Muscle layer of colon (tissue), 2 donors: ENCODE measurements around the gene PCDH15.

ENCODE experiments used
- H3K27ac ChIP-seq: one replicate; pipeline ENCODE4 v1.7.0; 2013; ENCODE audit warnings: low read depth, mild to moderate bottlenecking, low read length, moderate library complexity
- H3K27me3 ChIP-seq, 2 donors: one replicate each; pipeline ENCODE4 v1.7.0; 2013; ENCODE audit warnings: low read length in 2 of 2, mild to moderate bottlenecking in 2 of 2; ENCODE audit not compliant: insufficient read depth in 2 of 2, control insufficient read depth in 1 of 2
- H3K36me3 ChIP-seq: one replicate; pipeline ENCODE4 v1.7.0; 2013; ENCODE audit warnings: mild to moderate bottlenecking, low read length; ENCODE audit not compliant: insufficient read depth
- H3K4me1 ChIP-seq: one replicate; pipeline ENCODE4 v1.7.0; 2013; ENCODE audit warnings: mild to moderate bottlenecking, low read length; ENCODE audit not compliant: insufficient read depth
- H3K4me3 ChIP-seq, 2 donors: one replicate each; pipeline ENCODE4 v1.7.0; 2013; ENCODE audit warnings: low read length in 2 of 2, low read depth in 1 of 2, mild to moderate bottlenecking in 1 of 2, moderate library complexity in 1 of 2
- H3K9ac ChIP-seq: one replicate; pipeline ENCODE4 v1.7.0; 2013; ENCODE audit warnings: low read length
- H3K9me3 ChIP-seq: one replicate; pipeline ENCODE4 v1.7.0; 2013; ENCODE audit warnings: mild to moderate bottlenecking, low read length
- donor health status: abdominal sarcoma.
- donor health status: Adenocarcinoma of cecum.

Gene PCDH15

GRCh38 chr10:54372179-54372578 lies 428.9 kb downstream of the PCDH15 start:
- Histone ChIP-seq H3K4me3 (no peak overlapping the region), H3K9ac (no peak overlapping the region), H3K27ac (no peak overlapping the region), H3K27me3 (no peaks in the 10 kb centered on the region), H3K4me1 (no peaks in the 10 kb centered on the region), H3K9me3 (no peaks in the 10 kb centered on the region), H3K36me3 (no peaks in the 10 kb centered on the region)

DNA sequence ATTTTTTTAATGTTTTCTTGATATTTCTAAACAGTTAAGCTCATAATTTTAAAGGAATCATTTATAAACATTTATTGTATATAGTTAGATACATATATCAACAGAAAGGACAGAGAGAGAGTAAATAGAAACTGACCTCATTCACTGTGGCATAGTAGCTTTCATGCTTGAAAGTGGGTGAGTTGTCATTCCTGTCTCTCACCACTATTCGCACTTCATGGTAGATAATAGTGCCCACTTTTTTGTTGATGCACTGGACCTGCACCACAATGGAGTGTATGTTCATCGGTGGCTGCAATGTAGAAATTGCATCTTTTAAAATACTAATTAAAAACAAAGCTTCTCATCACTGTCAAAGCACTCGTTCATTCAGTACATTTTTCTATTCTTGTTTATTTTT lies 432.0 kb downstream of the PCDH15 start:
- H3K9ac ChIP-seq: no peak overlapping the region
- H3K27me3 ChIP-seq: no peaks in the 10 kb centered on the region
- H3K4me3 ChIP-seq: no peak overlapping the region
- H3K27ac ChIP-seq: no peak overlapping the region
- no peaks in the 10 kb centered on the region for H3K36me3 ChIP-seq
- H3K9me3 ChIP-seq: no peaks in the 10 kb centered on the region
- no peaks in the 10 kb centered on the region for H3K4me1 ChIP-seq

DNA sequence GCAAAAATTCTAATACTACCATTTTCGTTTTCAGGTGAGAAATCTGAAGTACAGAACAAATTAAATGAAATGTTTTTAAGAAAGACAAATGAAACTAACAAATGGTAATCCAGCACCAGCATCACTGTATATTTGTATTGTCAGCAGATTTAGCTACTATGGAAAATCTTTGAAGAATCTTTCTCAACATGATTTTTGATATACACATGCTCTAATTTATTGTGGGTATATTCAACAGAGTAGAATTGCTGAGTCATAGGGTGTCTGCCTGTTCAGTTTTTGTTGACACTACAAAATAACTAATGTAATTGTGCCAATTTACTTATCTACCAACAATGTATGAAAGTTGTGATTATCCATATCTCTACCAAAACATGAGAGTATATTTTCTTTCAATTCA lies 437.6 kb downstream of the PCDH15 start:
- Histone ChIP-seq H3K4me1 (no peaks in the 10 kb centered on the region), H3K27ac (no peak overlapping the region)

GRCh38 chr10:54342058-54342457 lies 459.0 kb downstream of the PCDH15 start:
- Histone ChIP-seq H3K4me3 (no peak overlapping the region), H3K9ac (no peak overlapping the region), H3K27ac (no peak overlapping the region), H3K9me3 (no peaks in the 10 kb centered on the region), H3K4me1 (no peaks in the 10 kb centered on the region), H3K27me3 (no peaks in the 10 kb centered on the region), H3K36me3 (no peaks in the 10 kb centered on the region)

More for the DNA sequence above, 437.6 kb downstream of the PCDH15 start:
- H3K27me3 ChIP-seq: no peaks in the 10 kb centered on the region
- H3K9ac ChIP-seq: no peak overlapping the region
- no peak overlapping the region for H3K4me3 ChIP-seq
- no peaks in the 10 kb centered on the region for H3K36me3 ChIP-seq
- H3K9me3 ChIP-seq: no peaks in the 10 kb centered on the region

DNA sequence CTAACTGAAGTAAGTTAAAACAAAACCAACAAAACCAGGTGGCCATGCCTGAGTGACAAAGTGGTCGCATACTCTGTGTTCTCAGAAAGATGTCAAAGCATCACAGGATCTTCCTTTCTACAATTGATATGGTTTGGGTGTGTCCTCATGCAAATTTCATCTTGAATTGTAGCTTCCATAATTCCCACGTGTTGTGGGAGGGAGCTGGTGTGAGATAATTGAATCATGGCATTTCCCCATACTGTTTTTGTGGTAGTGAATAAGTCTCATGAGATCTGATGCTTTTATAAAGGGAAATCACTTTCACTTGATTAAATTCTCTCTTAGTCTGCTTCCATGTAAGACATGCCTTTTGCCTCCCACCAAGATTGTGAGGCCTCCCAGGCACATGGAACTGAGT lies 465.7 kb downstream of the PCDH15 start:
- Histone ChIP-seq H3K4me3 (no peak overlapping the region), H3K4me1 (no peaks in the 10 kb centered on the region), H3K9ac (no peak overlapping the region), H3K9me3 (no peaks in the 10 kb centered on the region), H3K36me3 (no peaks in the 10 kb centered on the region), H3K27me3 (no peaks in the 10 kb centered on the region), H3K27ac (no peak overlapping the region)

DNA sequence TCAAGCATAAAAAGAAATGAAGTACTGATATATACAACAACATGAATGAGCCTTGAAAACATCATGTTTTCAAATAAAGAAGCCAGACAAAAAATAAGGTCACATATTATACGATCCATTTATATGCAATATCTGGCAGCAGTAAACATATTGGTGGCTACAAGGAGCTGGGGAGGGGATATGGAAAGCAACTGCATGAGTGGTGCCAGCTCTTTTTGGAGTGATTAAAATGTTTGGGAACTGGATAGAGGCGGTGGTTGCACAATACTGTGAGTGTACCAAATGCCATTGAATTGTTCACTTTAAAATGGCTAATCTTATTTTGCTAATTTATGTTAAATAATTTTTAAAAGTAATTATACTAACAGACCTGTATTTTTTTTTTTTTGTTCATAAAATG lies 481.7 kb downstream of the PCDH15 start:
- Histone ChIP-seq H3K9me3 (no peaks in the 10 kb centered on the region), H3K4me3 (no peak overlapping the region), H3K27ac (no peak overlapping the region), H3K27me3 (no peaks in the 10 kb centered on the region), H3K9ac (no peak overlapping the region), H3K4me1 (no peaks in the 10 kb centered on the region), H3K36me3 (no peaks in the 10 kb centered on the region)

DNA sequence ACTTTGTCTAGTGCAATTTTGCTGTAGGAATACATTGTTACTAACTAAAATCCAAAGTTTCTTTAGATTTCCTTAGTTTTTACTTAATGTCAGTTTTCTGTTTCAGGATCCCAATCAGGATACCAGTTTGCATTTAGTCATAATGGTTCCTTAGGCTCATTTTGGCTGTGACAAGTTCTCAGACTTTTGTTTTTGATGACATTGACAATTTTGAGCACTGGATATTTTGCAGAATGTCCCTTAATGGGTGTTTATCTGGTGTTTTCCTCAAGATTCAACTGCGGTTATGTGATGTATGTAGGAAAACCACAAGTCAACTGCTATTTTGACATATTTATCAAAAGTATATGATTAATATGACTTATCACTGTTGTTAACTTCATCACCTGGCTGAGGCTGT lies 482.6 kb downstream of the PCDH15 start:
- no peaks in the 10 kb centered on the region for H3K27me3 ChIP-seq
- H3K27ac ChIP-seq: no peak overlapping the region
- H3K4me1 ChIP-seq: no peaks in the 10 kb centered on the region
- H3K4me3 ChIP-seq: no peak overlapping the region
- H3K36me3 ChIP-seq: no peaks in the 10 kb centered on the region
- no peaks in the 10 kb centered on the region for H3K9me3 ChIP-seq
- H3K9ac ChIP-seq: no peak overlapping the region

GRCh38 chr10:54314430-54314829 lies 486.6 kb downstream of the PCDH15 start:
- H3K27ac ChIP-seq: no peak overlapping the region
- H3K4me3 ChIP-seq: no peak overlapping the region
- H3K36me3 ChIP-seq: no peaks in the 10 kb centered on the region
- H3K9ac ChIP-seq: no peak overlapping the region
- no peaks in the 10 kb centered on the region for H3K4me1 ChIP-seq
- no peaks in the 10 kb centered on the region for H3K9me3 ChIP-seq
- no peaks in the 10 kb centered on the region for H3K27me3 ChIP-seq

DNA sequence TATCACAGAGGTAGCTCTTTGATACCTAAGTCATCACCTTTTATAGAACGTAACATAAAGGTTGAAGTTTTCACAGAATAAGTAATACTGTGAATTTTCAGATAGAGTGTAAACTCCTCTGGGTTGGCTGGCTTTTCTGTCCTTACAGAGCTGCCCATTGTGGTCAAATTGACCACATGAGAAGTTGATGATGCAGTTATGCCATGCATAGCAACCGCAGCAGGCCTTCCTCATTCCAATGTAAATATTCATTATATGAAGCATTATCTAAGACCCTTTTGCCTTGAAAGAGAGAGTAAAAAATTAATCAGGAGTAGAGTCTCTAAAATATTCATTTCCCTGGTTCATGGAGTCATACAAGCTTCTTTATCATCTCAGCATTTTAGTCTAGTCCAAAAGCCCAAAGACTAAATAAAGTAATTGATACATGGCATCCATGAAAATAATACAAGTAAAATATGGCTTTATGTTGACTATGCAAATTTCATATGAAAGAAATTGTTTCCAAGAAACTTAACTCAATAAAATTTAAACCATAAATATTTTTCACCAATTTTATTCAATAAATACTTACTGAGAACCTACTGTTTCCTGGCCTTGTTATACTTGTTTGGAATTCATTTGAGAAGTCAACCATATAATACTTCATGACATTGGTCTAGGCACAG lies 516.4 kb downstream of the PCDH15 start:
- H3K4me1 ChIP-seq: no peaks in the 10 kb centered on the region
- no peak overlapping the region for H3K4me3 ChIP-seq
- no peaks in the 10 kb centered on the region for H3K36me3 ChIP-seq
- no peak overlapping the region for H3K27ac ChIP-seq
- H3K9ac ChIP-seq: no peak overlapping the region
- no peaks in the 10 kb centered on the region for H3K9me3 ChIP-seq
- H3K27me3 ChIP-seq: no peaks in the 10 kb centered on the region

DNA sequence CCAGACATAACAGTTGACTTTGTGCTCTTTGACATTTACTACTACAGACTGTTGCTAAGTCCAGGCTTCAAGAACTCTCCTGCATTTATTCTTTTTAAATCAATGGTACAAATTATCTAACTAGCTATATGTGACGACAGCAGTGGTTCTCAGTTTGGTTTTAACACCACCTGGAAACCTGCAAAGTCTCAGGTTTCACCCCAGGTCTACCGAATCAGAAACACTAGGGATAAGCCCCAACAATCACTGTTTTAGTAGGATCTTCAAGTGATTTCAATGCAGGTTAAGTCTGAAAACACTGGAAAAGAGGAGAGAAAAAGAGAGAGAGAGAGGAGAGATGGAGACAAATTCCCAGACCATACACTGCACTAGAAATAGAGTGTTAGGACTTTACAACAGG lies 519.0 kb downstream of the PCDH15 start:
- Histone ChIP-seq H3K4me1 (no peaks in the 10 kb centered on the region), H3K9me3 (no peaks in the 10 kb centered on the region), H3K9ac (no peak overlapping the region), H3K27ac (no peak overlapping the region), H3K27me3 (no peaks in the 10 kb centered on the region), H3K4me3 (no peak overlapping the region), H3K36me3 (no peaks in the 10 kb centered on the region)

GRCh38 chr10:54266395-54266794 lies 534.6 kb downstream of the PCDH15 start:
- no peak overlapping the region for H3K9ac ChIP-seq
- H3K4me1 ChIP-seq: no peaks in the 10 kb centered on the region
- no peak overlapping the region for H3K27ac ChIP-seq
- no peaks in the 10 kb centered on the region for H3K27me3 ChIP-seq
- H3K9me3 ChIP-seq: no peaks in the 10 kb centered on the region
- no peaks in the 10 kb centered on the region for H3K36me3 ChIP-seq
- H3K4me3 ChIP-seq: no peak overlapping the region

GRCh38 chr10:54262726-54263125 lies 538.3 kb downstream of the PCDH15 start:
- H3K36me3 ChIP-seq: no peaks in the 10 kb centered on the region
- H3K27me3 ChIP-seq: no peaks in the 10 kb centered on the region
- H3K27ac ChIP-seq: no peak overlapping the region
- no peak overlapping the region for H3K4me3 ChIP-seq
- no peaks in the 10 kb centered on the region for H3K9me3 ChIP-seq
- H3K9ac ChIP-seq: no peak overlapping the region
- no peaks in the 10 kb centered on the region for H3K4me1 ChIP-seq
